Endothelial cell of umbilical vein (primary cell): ENCODE results near the gene SH3D19.

ENCODE experiments used
- CTCF ChIP-seq, 2 donors: IDR thresholded peaks; 1 replicate in 1 of 2; 2 replicates in 1 of 2; pipeline ENCODE4 v1.5.1; 2011; ENCODE audit warnings: low read length in 2 of 2, mild to moderate bottlenecking in 2 of 2, moderate library complexity in 2 of 2, control low read depth in 1 of 2, inconsistent platforms in 1 of 2, low read depth in 1 of 2; ENCODE audit not compliant: insufficient read depth in 1 of 2; ENCODE audit errors: extremely low read depth in 1 of 2
- JUN ChIP-seq: IDR thresholded peaks from 2 replicates; pipeline ENCODE4 v1.6.1; 2011; ENCODE audit warnings: borderline replicate concordance, low read depth; ENCODE audit not compliant: insufficient read length, insufficient read depth
- POLR2A ChIP-seq: IDR thresholded peaks from 2 replicates; pipeline ENCODE4 v1.6.1; 2012; ENCODE audit warnings: low read depth, mild to moderate bottlenecking, control low read depth, low read length
- POLR2AphosphoS5 ChIP-seq: IDR thresholded peaks from 2 replicates; pipeline ENCODE4 v1.6.1; 2012; ENCODE audit warnings: low read depth, mild to moderate bottlenecking, control low read depth, low read length, moderate library complexity; ENCODE audit not compliant: insufficient read depth

GRCh38 chr4:151314010-151314355 lies 11.4 kb downstream of the SH3D19 start:
- no peak for TF ChIP-seq CTCF (IDR thresholded peaks at IDR 0.05; ENCODE audit: extremely low read depth in 1 of 2, insufficient read depth in 1 of 2, low read depth in 1 of 2, low read length in 2 of 2)
- no peak for TF ChIP-seq POLR2A
- TF ChIP-seq JUN: no peak
- TF ChIP-seq POLR2AphosphoS5: no peak
